GM19452 (cell line): ENCODE results near the gene MAP7.

Experiments
- ATAC-seq: cut with Tn5 transposase; IDR thresholded peaks from one replicate; pipeline ENCODE4 v1.9.1; 2021; ENCODE audit not compliant: unreplicated experiment

The MAP7 gene

DNA sequence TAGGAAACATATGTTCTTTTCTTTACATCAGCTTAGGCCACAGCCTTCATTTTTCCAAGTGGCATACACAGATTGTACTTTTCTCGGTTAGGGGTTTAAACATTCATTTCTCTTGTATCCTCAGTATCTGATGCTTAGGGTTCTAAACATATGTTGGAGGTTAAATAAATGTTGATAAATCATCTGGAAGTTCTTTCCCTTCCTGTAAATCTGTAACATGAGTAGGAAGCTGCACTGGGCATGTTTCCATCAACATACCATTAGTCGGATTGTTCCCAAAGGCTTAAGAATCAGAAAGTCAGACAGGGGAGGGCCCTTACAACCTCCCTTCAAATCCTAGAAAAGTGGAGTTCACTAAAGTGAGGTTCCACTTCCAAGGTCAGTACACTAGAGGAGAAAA lies 205.8 kb downstream of the MAP7 start:
- no peak for ATAC-seq

DNA sequence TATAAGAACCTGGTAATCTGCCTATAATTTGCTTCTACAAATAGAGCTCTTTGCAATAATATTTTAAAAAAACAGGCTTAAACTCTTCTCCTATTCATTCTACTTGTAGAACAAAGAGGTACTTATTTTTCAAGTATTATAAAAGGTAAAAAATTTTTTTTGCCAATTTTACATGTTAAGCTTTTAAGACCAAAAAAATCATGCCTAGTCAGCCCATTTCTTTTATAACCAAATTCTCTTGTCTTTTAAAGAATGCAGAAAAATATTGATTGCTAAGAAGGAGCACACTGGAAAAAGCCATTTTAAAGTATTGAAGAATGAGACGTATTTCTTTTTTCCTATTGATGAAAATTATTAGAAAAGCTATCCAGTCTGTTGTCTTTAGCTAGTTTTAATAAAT lies 206.5 kb downstream of the MAP7 start:
- ATAC-seq, result no peak

- ATAC-seq, result no peak
Measured at GRCh38 chr6:136343275-136343674, 206.9 kb downstream of the MAP7 start.

- no peak for ATAC-seq
Measured at GRCh38 chr6:136341967-136342366, 208.3 kb downstream of the MAP7 start.

- ATAC-seq, result no peak
Measured at GRCh38 chr6:136341367-136341766, 208.9 kb downstream of the MAP7 start.

- no peak for ATAC-seq
Measured at GRCh38 chr6:136338486-136338885, 211.7 kb downstream of the MAP7 start.

DNA sequence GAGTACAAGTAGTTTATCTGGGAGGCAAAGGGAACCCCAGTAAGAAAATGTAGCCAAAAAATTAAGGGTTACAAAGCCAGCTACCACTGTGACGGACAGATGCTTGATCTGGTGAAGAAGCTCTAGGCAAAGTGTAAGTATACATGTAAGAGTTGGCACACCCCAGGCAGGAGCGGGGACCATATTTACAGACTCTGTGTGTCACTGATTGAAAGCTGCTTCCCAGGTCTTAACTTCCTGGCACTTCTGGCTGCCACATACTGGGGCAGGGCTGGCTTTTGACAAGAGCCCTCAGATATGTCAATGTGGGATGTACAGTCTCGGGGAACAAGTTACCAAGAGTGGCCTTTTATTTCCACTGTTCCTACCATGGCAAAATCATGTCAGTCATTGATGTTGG lies 212.6 kb downstream of the MAP7 start:
- no peak for ATAC-seq

DNA sequence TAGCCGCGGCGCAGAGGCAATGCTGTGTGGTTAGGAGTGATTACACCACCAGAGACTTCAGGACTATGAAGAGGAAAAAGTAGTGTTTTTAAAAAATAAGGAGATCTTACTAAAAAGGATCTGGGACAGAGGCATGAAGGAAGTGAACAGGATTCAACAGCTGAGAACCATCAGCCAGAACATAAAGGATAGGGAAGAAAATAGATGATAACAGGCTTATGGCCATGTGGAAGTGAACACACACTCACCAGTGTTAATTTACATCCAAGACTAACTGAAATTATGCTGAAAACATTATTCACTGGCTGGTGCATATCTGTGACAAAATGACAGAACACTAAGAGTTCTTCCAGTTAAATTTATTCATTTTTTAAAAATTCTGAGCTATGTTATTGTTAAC lies 213.1 kb downstream of the MAP7 start:
- no peak for ATAC-seq

DNA sequence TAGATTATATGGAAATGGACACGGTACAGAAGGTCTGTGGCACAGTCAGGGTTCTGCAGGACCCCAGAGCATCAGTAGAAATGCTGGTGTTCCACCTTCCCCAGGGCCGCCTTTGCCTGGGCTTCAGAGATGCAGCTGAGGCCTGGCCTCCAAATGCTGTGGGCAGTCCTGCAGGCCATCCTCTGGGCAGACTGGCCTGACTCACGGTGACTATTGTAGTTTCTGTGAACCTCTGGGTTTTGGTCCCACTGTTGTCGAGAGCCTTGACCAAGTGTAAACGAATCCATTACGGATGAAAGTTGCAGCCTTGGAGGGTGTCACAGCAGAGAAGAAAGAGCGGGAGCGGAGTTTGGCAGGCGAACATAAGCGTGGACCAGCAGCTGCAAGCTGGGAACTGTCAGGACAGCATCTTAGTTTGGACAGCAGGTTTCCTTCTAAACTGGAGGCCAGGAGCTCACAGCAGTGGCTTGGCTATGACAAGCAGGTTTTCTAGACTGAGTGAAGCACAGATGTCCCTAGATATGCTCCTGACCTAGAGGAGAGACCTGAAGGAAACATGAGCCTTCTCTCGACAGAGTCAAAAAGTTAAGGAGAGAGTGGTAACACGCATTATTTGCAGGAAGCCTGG lies 214.4 kb downstream of the MAP7 start:
- no peak for ATAC-seq

DNA sequence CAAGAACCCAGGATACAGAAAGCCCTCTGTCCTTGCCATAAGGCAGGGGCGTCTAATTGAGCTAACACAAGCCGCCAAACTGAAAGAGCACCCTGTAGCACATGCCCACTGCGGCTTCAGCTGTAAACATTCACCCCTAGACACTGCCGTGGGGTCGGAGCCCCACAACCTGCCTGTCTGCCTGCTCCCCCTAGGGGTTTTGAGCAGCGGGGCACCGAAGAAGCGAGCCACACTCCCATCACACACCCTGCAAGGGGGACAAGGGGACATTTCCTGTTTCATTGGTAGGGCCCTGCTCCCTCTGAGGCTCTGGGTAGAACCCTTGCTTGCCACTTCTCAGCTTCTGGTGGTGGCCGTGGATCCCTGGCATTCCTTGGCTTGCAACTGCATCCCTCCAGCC lies 215.4 kb downstream of the MAP7 start:
- no peak for ATAC-seq

DNA sequence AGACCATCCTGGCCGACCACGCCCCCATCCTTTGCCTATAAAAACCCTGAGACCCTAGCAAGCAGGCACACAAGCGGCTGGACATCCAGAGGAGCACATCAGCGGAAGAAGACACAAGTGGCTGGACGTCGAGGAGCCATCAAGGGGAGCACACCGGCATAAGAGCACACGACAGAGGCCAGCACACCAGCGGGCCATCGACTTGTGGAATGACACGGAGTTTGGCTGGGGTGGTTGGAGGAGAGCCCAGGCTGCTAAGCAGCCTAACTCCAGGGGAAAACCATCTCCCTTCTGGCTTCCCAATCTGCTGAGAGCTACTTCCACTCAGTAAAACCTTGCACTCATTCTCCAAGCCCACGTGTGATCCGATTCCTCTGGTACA lies 215.8 kb downstream of the MAP7 start:
- ATAC-seq, result no peak

GRCh38 chr6:136333824-136334464 lies 216.3 kb downstream of the MAP7 start:
- ATAC-seq, result no peak

GRCh38 chr6:136331461-136331860 lies 218.8 kb downstream of the MAP7 start:
- no peak for ATAC-seq

- no peak for ATAC-seq
Measured at GRCh38 chr6:136330634-136331033, 219.6 kb downstream of the MAP7 start.

- no peak for ATAC-seq
Measured at GRCh38 chr6:136326038-136326553, 224.1 kb downstream of the MAP7 start.

- no peak for ATAC-seq
Measured at GRCh38 chr6:136324686-136325380, 225.4 kb downstream of the MAP7 start.

DNA sequence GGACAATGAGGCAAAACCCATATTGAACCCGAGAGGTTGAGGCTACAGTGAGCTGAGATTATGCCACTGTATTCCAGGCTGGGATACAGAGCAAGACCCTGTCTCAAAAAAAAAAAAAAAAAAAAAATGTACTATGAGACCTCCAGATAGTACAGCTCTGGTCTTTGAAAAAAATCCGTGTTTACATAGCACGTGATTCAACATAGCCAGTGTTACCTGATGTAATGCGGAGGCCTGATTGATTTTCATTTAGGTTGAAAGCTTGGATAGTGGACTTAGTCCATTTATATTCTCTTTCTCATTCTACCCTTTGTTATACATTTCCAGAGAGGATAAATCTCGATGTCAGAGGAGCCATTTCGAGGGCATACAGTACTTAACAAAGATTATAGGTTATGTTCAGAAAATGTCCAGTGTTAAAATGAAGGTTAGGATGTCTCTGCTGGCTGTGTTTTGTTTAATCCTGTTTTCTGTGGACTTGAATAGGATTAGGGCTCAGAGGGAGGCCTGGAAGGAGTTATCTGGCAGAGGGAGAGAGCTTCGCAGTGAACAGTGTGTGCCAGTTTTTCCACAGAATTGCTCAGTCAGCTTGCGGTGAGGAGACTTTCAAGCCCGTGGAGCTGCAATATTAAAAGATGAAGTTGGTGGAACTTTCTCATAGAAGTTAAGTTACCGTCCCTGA lies 226.7 kb downstream of the MAP7 start:
- no peak for ATAC-seq

DNA sequence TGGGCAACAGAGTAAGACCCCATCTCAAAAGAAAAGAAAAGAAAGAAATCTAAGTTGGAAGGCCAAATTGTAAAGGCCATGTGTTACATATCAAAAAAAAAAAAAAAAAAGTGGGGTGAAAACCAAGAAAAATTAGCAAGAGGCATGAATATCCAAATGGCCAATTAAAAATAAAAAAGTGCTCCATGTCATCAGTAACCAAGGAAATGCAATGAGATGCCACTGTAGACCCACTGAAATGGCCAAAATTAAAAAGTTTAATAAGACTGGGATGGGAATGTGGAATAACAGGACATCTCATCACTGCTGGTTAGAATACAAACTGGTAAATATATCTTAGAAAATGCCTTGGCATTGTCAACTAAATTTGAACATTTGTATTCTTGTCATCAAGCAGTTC lies 230.5 kb downstream of the MAP7 start:
- ATAC-seq, result no peak

DNA sequence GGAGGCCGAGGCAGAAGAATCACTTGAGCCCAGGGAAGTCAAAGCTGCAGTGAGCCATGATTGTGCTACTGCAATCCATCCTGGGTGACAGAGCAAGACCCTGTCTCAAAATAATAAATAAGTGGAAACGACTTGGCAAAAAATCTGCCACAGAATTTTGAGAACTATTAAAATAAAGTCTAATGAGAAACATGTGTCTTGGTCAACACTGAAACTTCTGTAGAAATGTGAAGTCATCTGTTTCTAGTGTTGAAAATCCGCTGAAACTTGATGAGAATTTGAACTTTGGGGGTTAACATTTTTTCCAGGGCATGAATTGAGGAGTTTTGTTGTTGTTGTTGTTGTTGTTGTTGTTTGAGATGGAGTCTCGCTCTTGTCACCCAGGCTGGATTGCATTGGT lies 231.5 kb downstream of the MAP7 start:
- ATAC-seq, result no peak

DNA sequence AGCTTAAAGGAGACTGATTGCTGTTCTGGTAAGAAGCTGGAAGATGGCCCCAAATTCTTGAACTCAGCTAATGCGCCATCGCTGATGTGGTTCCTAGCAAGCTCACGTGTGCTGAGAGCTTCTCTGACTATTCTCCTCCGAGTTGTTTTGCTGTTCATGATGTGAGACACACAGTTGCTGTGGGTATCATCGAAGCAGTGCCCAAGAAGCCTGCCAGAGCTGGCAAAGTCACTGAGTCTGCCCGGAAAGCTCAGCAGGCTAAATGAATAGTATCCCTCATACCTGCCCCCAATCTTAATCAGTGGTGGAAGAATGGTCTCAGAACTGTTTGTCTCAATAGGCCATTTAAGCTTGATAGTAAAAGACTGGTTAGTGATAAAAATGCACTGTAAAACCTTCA lies 232.3 kb downstream of the MAP7 start:
- ATAC-seq, result no peak

DNA sequence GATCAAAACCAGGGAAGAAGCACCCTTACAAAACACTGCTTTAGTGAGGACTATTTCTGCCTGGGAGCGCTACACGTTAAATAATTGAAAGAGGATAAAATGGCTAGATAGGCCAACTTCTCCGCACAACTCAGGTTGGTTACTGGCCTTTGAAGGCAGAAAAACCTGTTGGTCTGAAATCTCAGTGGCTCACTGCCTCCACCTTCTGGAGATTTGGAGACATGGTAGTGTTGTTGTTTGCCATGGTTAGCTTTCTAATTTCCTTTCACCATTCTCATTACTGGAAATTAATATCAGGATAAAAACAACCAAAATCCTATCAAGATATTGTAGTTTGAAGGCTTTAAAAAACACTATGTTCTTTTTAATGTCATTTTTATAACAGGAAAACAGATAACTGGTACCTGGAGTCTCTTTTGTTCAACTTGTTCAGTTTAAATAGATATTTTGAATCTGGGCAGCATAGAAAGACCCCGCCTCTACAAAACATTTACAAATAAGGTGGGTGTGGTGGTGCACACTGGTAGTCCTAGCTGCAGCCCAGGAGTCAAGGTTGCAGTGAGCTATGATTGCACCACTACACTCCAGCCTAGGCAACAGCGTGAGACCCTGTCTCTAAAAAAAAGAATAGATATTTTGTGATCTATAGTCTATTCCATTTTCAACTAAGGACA lies 233.1 kb downstream of the MAP7 start:
- peak; percentile 61 for ATAC-seq
